ENCODE data around the gene PTPN14. TPM values are rescaled to one million over a fixed set of nuclear protein-coding genes. Genes with fewer than 3 reads are reported as not detected.

PTPN14 gene
- total and polyA plus RNA-seq, 2 of the 8 experiments (the other 6 are each of a cell fraction or from before 2014, with no cell fraction given) = 14.4 to 93.6 TPM

GRCh38 chr1:214351551-214352277 lies 199.7 kb downstream of the PTPN14 start (continued):
- no peak for TF ChIP-seq RNF2 (IDR thresholded peaks at IDR 0.05; ENCODE audit: borderline replicate concordance, low read depth, low read length, missing control alignments, poor library complexity, severe bottlenecking)
- no peak for TF ChIP-seq SAP30 (IDR thresholded peaks at IDR 0.05; ENCODE audit: insufficient read depth, insufficient replicate concordance, low read length)
- no peak for TF ChIP-seq CBX5 (IDR thresholded peaks at IDR 0.05; ENCODE audit: low read depth, low read length)
- no peak for TF ChIP-seq SIX5 (IDR thresholded peaks at IDR 0.05; ENCODE audit: low read depth, low read length)
- TF ChIP-seq TBP (IDR thresholded peaks at IDR 0.05; ENCODE audit: low read depth, low read length) = no peak
- no peak for TF ChIP-seq JUN (IDR thresholded peaks at IDR 0.05; ENCODE audit: low read depth, low read length)
